Sigmoid colon (tissue), 7 donors: Measurements from ENCODE around the gene PCP4. TPM values are rescaled to one million over a fixed set of nuclear protein-coding genes. Genes with fewer than 3 reads are reported as not detected.

Experiments used
- DNase-seq: peaks from one replicate; pipeline ENCODE4 v3.0.0-alpha.2; 2019
- H3K27ac ChIP-seq, 4 donors: fragments of 200-600 bp; sonication (generic); one replicate each; pipeline ENCODE4 v1.5.1; 2016 to 2019; ENCODE audit warnings: mild to moderate bottlenecking in 1 of 4
- H3K27me3 ChIP-seq, 3 donors: fragments of 200-600 bp; sonication (generic); one replicate each; pipeline ENCODE4 v1.5.1; 2019; ENCODE audit warnings: mild to moderate bottlenecking in 1 of 3
- H3K36me3 ChIP-seq, 4 donors: fragments of 200-600 bp; sonication (generic); one replicate each; pipeline ENCODE4 v1.5.1; 2016 to 2019
- H3K4me1 ChIP-seq, 4 donors: fragments of 200-600 bp; sonication (generic); one replicate each; pipeline ENCODE4 v1.5.1; 2017 to 2019
- H3K4me3 ChIP-seq, 4 donors: fragments of 200-600 bp; sonication (generic); one replicate each; pipeline ENCODE4 v1.5.1; 2017 to 2019; ENCODE audit warnings: mild to moderate bottlenecking in 2 of 4, moderate library complexity in 1 of 4
- H3K9me3 ChIP-seq, 4 donors: fragments of 200-600 bp in 3 of 4; sonication (generic) in 3 of 4; one replicate each; pipeline versions ENCODE4 v1.5.1 to v1.6.1; 2013 to 2019
- CTCF ChIP-seq, 4 experiments: fragments of 450-650 bp in 3 of 4; fragments of 200-600 bp in 1 of 4; IDR thresholded peaks; one replicate each; pipeline ENCODE4 v1.5.1; 2016 to 2019; ENCODE audit warnings: antibody characterized with exemption in 4 of 4, mild to moderate bottlenecking in 3 of 4, moderate library complexity in 2 of 4
- EP300 ChIP-seq, 4 donors: sonication (generic); formaldehyde crosslinking; IDR thresholded peaks; one replicate each; pipeline ENCODE4 v1.6.1; 2017; ENCODE audit warnings: antibody characterized with exemption in 4 of 4
- POLR2A ChIP-seq, 2 donors: fragments of 450-650 bp; IDR thresholded peaks; one replicate each; pipeline ENCODE4 v1.6.1; 2016; ENCODE audit warnings: antibody characterized with exemption in 2 of 2, mild to moderate bottlenecking in 2 of 2, moderate library complexity in 2 of 2
- POLR2AphosphoS5 ChIP-seq, 4 donors: sonication (generic); formaldehyde crosslinking; IDR thresholded peaks; one replicate each; pipeline ENCODE4 v1.6.1; 2017; ENCODE audit warnings: antibody characterized with exemption in 4 of 4
- WGBS, 2 donors: extraction: QIAGEN DNeasy Blood & Tissue Kit; methylation state at CpG; one replicate each; pipeline ENCODE4 v1.1.7; 2013; 5-methylcytosine and 5-hydroxymethylcytosine counted together
- intact Hi-C: fragments of 100-400 bp; cut with DNase I; formaldehyde crosslinking; loops from one replicate; pipeline ENCODE4 v1.15.1; 2023
- polyA plus RNA-seq, 3 donors: library from polyadenylated mRNA; stranded (reverse); fragments of 200-250 nt; gene quantifications; one replicate each; pipeline ENCODE4 v1.2.3, GENCODE V29; 2013
- total RNA-seq, 4 donors: library from RNA; depleted of rRNA; stranded (reverse); fragments of >200 nt; gene quantifications; one replicate each; pipeline ENCODE4 v1.1.0, GENCODE V29; 2016
- donor health status: healthy with polysubstance abuse.
- donor health status: Bipolar disorder and iron deficiency.
- donor health status: healthy.

The PCP4 gene
- total and polyA plus RNA-seq, 7 donors, result 6.2 to 198 (median 122) TPM; not detected in 1

DNA sequence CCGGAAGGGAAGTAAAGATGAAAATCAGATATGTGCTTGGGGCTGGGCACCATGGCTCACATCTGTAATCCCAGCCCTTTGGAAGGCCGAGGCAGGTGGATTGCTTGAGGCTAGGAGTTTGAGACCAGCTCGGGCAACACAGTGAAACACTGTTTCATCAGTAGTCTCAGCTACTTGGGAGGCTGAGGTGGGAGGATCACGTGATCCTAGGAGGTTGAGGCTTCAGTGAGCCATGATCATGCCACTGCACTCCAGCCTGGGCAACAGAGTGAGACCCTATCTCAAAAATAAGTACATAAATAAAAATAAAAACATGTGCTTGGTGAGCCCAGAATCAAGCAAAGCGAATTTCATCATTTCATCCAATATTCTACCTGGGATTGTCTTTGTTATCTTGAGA is 23.3 kb upstream of the PCP4 start:
- Histone ChIP-seq H3K4me3 (no peak overlapping the region), H3K27ac (no peak overlapping the region), H3K36me3 (no peaks in the 10 kb centered on the region), H3K27me3 (no peaks in the 10 kb centered on the region), H3K4me1 (peaks cover 0 to 17% (median 0%) of the 10 kb centered on the region in 4 donors), H3K9me3 (no peaks in the 10 kb centered on the region)
- TF ChIP-seq CTCF (IDR thresholded peaks at IDR 0.05) (no peak), POLR2AphosphoS5 (IDR thresholded peaks at IDR 0.05) (no peak), POLR2A (IDR thresholded peaks at IDR 0.05) (no peak), EP300 (IDR thresholded peaks at IDR 0.05) (no peak)
- intact Hi-C loops, result no loop called here
- DNase-seq, result no peak
- 82 to 84% methylated on average over 5 of the region's 5 CpGs for WGBS, 2 donors

DNA sequence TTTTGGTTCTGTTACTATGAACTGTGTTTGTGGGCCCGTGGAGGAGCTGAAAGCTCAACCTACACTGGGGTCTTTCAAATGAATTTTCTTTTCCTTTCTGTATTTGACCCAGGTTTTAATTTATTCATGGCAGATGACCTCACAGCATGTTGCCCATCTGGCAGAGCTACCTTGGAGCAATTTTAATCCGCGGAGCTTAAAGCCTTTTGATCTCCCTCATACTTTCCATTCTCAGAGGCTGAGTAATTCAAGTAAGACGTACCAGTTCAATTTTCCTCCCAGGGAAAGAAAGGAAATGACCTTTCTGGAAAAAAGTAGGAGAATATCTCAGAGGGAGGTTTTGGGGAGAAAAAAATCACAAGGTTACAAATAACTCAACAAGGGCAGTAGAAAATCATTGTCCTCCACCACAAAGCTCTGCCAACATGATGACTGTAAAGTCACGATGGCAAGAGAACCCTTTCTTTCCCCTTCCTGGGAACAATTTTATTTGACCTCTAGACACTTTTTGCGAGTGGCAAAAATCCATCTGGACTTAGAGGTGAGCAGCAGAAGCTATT is 21.6 kb upstream of the PCP4 start:
- Histone ChIP-seq H3K4me1 (peaks cover 0 to 16% (median 0%) of the 10 kb centered on the region in 4 donors), H3K36me3 (no peaks in the 10 kb centered on the region), H3K27ac (no peak overlapping the region), H3K4me3 (no peak overlapping the region), H3K27me3 (no peaks in the 10 kb centered on the region), H3K9me3 (no peaks in the 10 kb centered on the region)
- TF ChIP-seq EP300 (IDR thresholded peaks at IDR 0.05) (no peak), CTCF (IDR thresholded peaks at IDR 0.05) (no peak), POLR2A (IDR thresholded peaks at IDR 0.05) (no peak), POLR2AphosphoS5 (IDR thresholded peaks at IDR 0.05) (no peak)
- no peak for DNase-seq
- intact Hi-C loops, result no loop called here
- 80 to 84% methylated on average over 6 of the region's 6 CpGs for WGBS, 2 donors

GRCh38 chr21:39847877-39848276 is 19.4 kb upstream of the PCP4 start:
- Histone ChIP-seq H3K27ac (no peak overlapping the region), H3K4me3 (no peak overlapping the region), H3K9me3 (no peaks in the 10 kb centered on the region), H3K27me3 (no peaks in the 10 kb centered on the region), H3K36me3 (no peaks in the 10 kb centered on the region), H3K4me1 (peaks cover 0 to 16% (median 4%) of the 10 kb centered on the region in 4 donors)
- intact Hi-C loops, result no loop called here
- no peak for TF ChIP-seq POLR2AphosphoS5 (IDR thresholded peaks at IDR 0.05)
- no peak for TF ChIP-seq POLR2A (IDR thresholded peaks at IDR 0.05)
- no peak for TF ChIP-seq CTCF (IDR thresholded peaks at IDR 0.05)
- TF ChIP-seq EP300 (IDR thresholded peaks at IDR 0.05), result no peak
- WGBS, 2 donors, result 80 to 89% methylated on average over 6 of the region's 6 CpGs
- no peak for DNase-seq

- H3K9me3 ChIP-seq, result no peaks in the 10 kb centered on the region
- H3K27me3 ChIP-seq, result no peaks in the 10 kb centered on the region
- DNase-seq, result no peak
- no peaks in the 10 kb centered on the region for H3K36me3 ChIP-seq
- intact Hi-C loops, result no loop called here
- no peak overlapping the region for H3K27ac ChIP-seq
- peaks cover 0 to 16% (median 4%) of the 10 kb centered on the region in 4 donors for H3K4me1 ChIP-seq
- no peak overlapping the region for H3K4me3 ChIP-seq
- WGBS, 2 donors, result 66 to 87% methylated on average over 10 of the region's 10 CpGs
- no peak for TF ChIP-seq POLR2AphosphoS5 (IDR thresholded peaks at IDR 0.05)
- TF ChIP-seq EP300 (IDR thresholded peaks at IDR 0.05), result no peak
- no peak for TF ChIP-seq POLR2A (IDR thresholded peaks at IDR 0.05)
- no peak for TF ChIP-seq CTCF (IDR thresholded peaks at IDR 0.05)
These were observed 18.1 kb upstream of the PCP4 start for GRCh38 chr21:39849014-39849655.
